ENCODE results near the gene LPAR2. TPM values are rescaled to one million over a fixed set of nuclear protein-coding genes. Genes with fewer than 3 reads are reported as not detected.

Gene LPAR2
- total and polyA plus RNA-seq, 2 of the 13 experiments (the other 11 are each of a cell fraction or from before 2014, with no cell fraction given) = 0.86 to 3.6 TPM

DNA sequence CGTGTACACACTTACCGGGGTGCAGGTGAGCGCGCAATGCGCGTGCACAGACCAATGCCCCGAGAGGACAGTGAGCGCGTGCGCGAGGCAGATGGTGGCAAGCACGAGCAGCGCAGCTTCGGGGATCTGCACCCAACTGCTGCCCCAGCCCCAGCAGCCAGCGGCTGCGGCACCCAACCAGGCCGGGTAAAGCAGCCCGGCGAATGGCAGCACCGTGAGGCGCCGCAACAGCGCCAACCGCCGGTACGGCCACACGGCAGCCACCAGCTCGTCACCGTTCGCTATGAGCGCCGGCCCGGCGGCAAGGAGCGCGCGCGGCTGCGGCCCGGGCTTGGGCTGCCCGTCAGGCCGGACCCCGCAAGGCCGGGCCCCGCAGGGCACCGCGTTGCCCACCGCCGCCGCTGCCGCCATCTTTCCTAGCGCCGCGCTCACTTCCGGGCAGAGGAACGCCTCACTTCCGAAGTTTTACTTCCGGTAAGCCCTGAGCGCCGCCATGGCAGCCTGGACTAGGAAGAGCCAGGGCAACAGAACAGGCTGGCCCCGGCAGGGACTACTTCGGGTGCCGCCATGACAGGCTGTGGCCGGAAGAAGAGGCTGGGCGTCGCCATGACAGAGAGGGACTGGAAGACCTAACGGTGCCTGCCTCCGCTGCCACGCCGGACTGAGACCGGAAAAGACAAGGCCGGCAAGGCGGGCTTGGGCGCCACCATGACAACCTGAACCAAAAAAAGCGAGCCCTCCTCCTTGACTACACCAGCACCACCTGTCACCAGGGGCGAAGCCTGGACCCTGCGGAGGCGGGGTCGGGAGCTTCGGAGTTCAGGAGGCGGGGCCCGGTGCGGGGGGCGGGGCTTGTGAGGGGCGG, 35.5 kb upstream of the LPAR2 start, which contains the start of gene ATP13A1:
Gene ATP13A1, minus strand, starts transcription at position 421 of the 865 bp plus-strand sequence. Its CDS starts 10 bp downstream, at position 411.
- ChIA-PET POLR2A (interaction anchor here (0.6 to 1.6 kb wide), 7 partner anchors 14 to 203 kb away, joined by 3 to 18 read pairs (median 5); partner anchors contain the start of genes ZNF14 and ZNF253), CTCF (ENCODE audit: low intra/inter-chr PET ratio, low total read pairs) (no interaction called here)
- Histone ChIP-seq H3K4me1 (ENCODE audit: insufficient read depth, low read length) (peaks cover 56% of the 10 kb centered on the region), H3K9ac (ENCODE audit: insufficient read depth, low read depth, low read length) (peak within 1 kb of the TSS; percentile 92), H3K36me3 (replicated peaks in 1 of 2; ENCODE audit: control insufficient read depth in 1 of 2, insufficient read depth in 2 of 2, low read length in 2 of 2) (peaks cover 12 to 13% of the 10 kb centered on the region in 2 experiments; a peak in 4 of 5 replicates), H2AFZ (ENCODE audit: low read length) (no peak within 1 kb of the TSS), H3K9me3 (ENCODE audit: low read length) (no peaks in the 10 kb centered on the region), H3K27me3 (ENCODE audit: control insufficient read depth in 1 of 2, insufficient read depth in 2 of 2, low read length in 2 of 2) (no peaks in the 10 kb centered on the region; a peak in 1 of 5 replicates), H3K79me2 (ENCODE audit: insufficient read depth, low read length) (peaks cover 32% of the 10 kb centered on the region), H4K20me1 (ENCODE audit: insufficient read depth, low read length) (peaks cover 20% of the 10 kb centered on the region), H3K4me2 (ENCODE audit: low read depth, low read length) (peak within 1 kb of the TSS; percentile 92), H3K4me3 (replicated peaks in 1 of 3; ENCODE audit: insufficient read depth in 1 of 3, low read depth in 2 of 3, low read length in 3 of 3) (peak within 1 kb of the TSS; percentile 79 to 99 (median 95)), H3K27ac (ENCODE audit: extremely low read length, insufficient read depth, low read length) (peak within 1 kb of the TSS; percentile 97)
- no peak for FAIRE-seq
- no TSS peak for BruUV-seq (replicated peaks)
- intact Hi-C loops (cut with micrococcal nuclease; ENCODE audit: unreplicated experiment) = loop anchor here (2.0 kb wide), 1 partner anchor 203 kb away; no protein-coding TSS in a partner anchor
- ATAC-seq = peak; percentile 87
- 2% methylated on average over 10 of the region's 85 CpGs for WGBS (ENCODE audit: low lambda C conversion rate)
- peak; percentile 95 for DNase-seq (ENCODE audit: low spot score)
- in situ Hi-C loops (cut with HindIII; ENCODE audit: extremely low pct_ligation_motif_present, low pct_unique_long_range_greater_than_20kb) = no loop called here
- TF ChIP-seq CBX2 (IDR thresholded peaks at IDR 0.05; ENCODE audit: low read depth, low read length) (no peak), CBX2 (CRISPR knock-in tag; IDR thresholded peaks at IDR 0.05; ENCODE audit: low read depth) (no peak), RXRB (CRISPR knock-in tag; IDR thresholded peaks at IDR 0.05; ENCODE audit: borderline replicate concordance) (0 out of 2 replicates have a peak, but pooled peaks have one; percentile 12), ZNF180 (CRISPR knock-in tag; IDR thresholded peaks at IDR 0.05; ENCODE audit: borderline replicate concordance, low read depth) (0 out of 2 replicates have a peak, but pooled peaks have one; percentile 57), CREB1 (IDR thresholded peaks at IDR 0.05) (peak; percentile 43; the same call in 1 of the 2 replicates), CREB1 (CRISPR knock-in tag; IDR thresholded peaks at IDR 0.05) (peak; percentile 57; the same call in 1 of the 2 replicates), ZNF616 (CRISPR knock-in tag; IDR thresholded peaks at IDR 0.05; ENCODE audit: low read depth) (0 out of 2 replicates have a peak, but pooled peaks have one; percentile 27), ZKSCAN5 (CRISPR knock-in tag; IDR thresholded peaks at IDR 0.05) (no peak), FOXK2 (IDR thresholded peaks at IDR 0.05) (no peak), AGO2 (optimal IDR thresholded peaks at IDR 0.05; ENCODE audit: low read depth, low read length) (peak; percentile 86), LCORL (IDR thresholded peaks at IDR 0.05) (no peak), LCORL (CRISPR knock-in tag; IDR thresholded peaks at IDR 0.05) (peak; percentile 45; the same call in 1 of the 2 replicates), ZNF562 (CRISPR knock-in tag; IDR thresholded peaks at IDR 0.05; ENCODE audit: borderline replicate concordance) (no peak), ZNF329 (CRISPR knock-in tag; IDR thresholded peaks at IDR 0.05; ENCODE audit: low read depth) (0 out of 2 replicates have a peak, but pooled peaks have one; percentile 80), TBP (CRISPR knock-in tag; IDR thresholded peaks at IDR 0.05) (0 out of 2 replicates have a peak, but pooled peaks have one; percentile 67), ZNF737 (CRISPR knock-in tag; IDR thresholded peaks at IDR 0.05; ENCODE audit: borderline replicate concordance) (no peak), ZNF225 (CRISPR knock-in tag; IDR thresholded peaks at IDR 0.05) (peak; percentile 3)
- TF ChIP-seq, protein P1, sequence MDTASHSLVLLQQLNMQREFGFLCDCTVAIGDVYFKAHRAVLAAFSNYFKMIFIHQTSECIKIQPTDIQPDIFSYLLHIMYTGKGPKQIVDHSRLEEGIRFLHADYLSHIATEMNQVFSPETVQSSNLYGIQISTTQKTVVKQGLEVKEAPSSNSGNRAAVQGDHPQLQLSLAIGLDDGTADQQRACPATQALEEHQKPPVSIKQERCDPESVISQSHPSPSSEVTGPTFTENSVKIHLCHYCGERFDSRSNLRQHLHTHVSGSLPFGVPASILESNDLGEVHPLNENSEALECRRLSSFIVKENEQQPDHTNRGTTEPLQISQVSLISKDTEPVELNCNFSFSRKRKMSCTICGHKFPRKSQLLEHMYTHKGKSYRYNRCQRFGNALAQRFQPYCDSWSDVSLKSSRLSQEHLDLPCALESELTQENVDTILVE (CRISPR knock-in tag; IDR thresholded peaks at IDR 0.05) = peak; percentile 52; the same call in 1 of the 2 replicates
- TF ChIP-seq, protein P2, sequence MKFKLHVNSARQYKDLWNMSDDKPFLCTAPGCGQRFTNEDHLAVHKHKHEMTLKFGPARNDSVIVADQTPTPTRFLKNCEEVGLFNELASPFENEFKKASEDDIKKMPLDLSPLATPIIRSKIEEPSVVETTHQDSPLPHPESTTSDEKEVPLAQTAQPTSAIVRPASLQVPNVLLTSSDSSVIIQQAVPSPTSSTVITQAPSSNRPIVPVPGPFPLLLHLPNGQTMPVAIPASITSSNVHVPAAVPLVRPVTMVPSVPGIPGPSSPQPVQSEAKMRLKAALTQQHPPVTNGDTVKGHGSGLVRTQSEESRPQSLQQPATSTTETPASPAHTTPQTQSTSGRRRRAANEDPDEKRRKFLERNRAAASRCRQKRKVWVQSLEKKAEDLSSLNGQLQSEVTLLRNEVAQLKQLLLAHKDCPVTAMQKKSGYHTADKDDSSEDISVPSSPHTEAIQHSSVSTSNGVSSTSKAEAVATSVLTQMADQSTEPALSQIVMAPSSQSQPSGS (CRISPR knock-in tag; IDR thresholded peaks at IDR 0.05) = peak; percentile 21; the same call in 1 of the 2 replicates
- TF ChIP-seq, protein P3, sequence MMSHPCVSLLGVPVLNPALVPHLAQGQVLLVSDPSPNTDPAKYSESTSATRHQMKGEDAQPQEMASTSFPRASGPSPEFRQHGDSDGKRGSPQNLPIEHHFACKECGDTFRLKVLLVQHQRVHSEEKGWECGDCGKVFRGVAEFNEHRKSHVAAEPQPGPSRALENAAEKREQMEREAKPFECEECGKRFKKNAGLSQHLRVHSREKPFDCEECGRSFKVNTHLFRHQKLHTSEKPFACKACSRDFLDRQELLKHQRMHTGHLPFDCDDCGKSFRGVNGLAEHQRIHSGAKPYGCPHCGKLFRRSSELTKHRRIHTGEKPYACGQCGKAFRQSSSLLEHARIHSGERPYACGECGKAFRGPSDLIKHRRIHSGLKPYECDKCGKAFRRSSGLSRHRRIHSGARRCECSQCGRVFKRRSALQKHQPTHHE (CRISPR knock-in tag; IDR thresholded peaks at IDR 0.05; ENCODE audit: borderline replicate concordance) = 0 out of 2 replicates have a peak, but pooled peaks have one; percentile 43

Measured in HepG2 (cell line).